HG03457 (cell line): Measurements from ENCODE around the gene YEATS2.
"Not testable (repeated sequence)": the region's sequence is repeated elsewhere in the genome, so short reads cannot be mapped to it uniquely, and the experiment has no call there.

Experiments used
- ATAC-seq: cut with Tn5 transposase; IDR thresholded peaks from one replicate; pipeline ENCODE4 v1.9.1; 2021; ENCODE audit warnings: moderate number of reproducible peaks; ENCODE audit not compliant: unreplicated experiment

Gene YEATS2

DNA sequence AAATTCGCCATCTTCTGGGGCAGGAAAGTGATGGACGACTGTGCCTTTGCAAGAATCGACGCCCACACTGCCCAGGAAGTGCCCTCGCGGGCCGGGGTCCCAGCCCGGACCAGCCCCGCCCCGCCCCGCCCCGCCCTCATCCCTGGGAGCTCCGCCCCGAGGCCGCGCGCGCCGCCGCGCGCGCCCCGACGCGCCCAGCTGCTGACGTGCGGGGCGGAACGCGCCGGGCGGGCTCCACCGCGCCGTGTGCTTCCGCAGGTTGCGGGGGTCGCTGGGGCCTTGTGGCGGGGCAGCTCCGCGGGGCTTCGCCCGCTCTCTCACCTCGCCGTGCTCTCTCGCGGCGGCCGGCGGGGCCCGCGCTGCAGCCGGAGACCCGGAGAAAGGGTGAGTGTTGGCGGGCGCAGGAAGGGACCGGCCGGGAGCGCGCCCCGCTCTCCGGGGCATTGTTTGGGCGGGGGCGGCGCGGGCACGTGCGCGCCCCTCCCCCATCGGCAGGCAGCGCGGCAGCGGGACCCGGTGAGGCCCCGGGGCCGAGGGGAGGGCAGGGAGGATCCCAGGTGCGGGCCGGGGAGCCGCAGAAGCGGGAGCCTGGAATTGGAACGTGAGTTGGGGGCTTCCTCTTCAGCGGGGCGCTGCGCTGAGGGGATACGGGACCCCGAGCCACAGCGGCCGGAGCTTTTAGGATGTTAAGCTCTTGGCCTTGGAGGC is at the start of gene YEATS2:
Gene YEATS2, plus strand, starts transcription at position 188 of the 708 bp plus-strand sequence. CDS start 17,366 bp downstream, outside the sequence.
- ATAC-seq, result peak; percentile 82

DNA sequence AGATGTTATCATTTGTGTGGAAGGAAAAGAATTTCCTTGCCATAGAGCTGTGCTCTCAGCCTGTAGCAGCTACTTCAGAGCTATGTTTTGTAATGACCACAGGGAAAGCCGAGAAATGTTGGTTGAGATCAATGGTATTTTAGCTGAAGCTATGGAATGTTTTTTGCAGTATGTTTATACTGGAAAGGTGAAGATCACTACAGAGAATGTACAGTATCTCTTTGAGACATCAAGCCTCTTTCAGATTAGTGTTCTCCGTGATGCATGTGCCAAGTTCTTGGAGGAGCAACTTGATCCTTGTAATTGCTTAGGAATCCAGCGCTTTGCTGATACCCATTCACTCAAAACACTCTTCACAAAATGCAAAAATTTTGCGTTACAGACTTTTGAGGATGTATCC is 47.0 kb upstream of the YEATS2 start:
- no peak for ATAC-seq

GRCh38 chr3:183653209-183654064 is 44.2 kb upstream of the YEATS2 start:
- no peak for ATAC-seq

GRCh38 chr3:183654727-183655126 is 42.9 kb upstream of the YEATS2 start:
- no peak for ATAC-seq

GRCh38 chr3:183662099-183662498 is 35.5 kb upstream of the YEATS2 start:
- no peak for ATAC-seq

DNA sequence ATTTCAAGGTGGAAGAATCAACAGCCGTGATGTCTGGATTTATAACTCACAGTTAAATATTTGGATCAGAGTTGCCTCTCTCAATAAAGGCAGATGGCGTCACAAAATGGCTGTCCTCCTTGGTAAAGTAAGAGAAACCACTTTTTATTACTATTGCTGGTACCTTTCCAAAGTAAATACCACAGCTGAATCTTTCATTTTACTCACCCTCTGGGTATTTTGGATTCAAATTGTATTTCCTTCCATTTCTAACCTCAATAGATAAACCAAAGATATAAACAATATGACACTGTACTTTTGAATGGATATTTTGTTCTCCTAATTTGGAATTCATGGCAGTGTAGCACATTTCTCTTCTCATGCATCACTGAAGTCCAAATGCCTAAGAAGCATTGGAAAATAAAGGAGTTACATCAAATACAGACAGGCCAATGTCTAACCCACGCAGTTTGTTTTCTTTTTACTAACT is 32.6 kb upstream of the YEATS2 start:
- ATAC-seq, result no peak

DNA sequence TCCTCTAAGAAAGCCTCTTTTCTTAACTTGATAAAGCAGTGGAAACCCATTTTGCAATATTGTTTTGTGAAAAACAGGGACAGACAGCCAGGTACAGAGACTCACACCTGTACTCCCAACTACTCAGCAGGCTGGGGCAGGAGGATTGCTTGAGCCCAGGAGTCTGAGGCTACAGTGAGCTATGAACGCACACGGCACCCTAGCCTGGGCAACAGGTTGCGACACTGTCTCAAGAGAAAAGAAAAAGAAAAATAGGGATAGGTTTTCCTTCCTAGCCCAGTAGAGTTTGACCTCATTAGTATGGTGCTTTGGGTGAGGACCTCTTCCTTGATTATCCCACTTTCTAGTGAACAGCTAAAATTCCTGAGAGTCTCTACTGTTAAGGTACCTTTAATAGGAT is 17.5 kb upstream of the YEATS2 start:
- no peak for ATAC-seq

DNA sequence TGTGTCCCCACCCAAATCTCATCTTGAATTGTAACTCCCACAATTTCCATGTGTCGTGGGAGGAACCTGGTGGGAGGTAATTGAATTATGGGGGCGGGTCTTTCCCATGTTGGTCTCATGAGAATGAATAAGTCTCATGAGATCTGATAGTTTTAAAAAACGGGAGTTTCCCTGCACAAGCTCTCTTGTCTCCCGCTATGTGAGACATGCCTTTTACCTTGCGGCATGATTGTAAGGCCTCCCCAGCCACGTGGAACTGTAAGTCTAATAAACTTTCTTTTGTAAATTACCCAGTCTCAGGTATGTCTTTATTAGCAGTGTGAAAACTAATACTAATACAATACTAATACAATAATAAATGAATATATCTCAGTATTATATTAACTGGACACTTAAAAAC is 9.9 kb upstream of the YEATS2 start:
- no peak for ATAC-seq

DNA sequence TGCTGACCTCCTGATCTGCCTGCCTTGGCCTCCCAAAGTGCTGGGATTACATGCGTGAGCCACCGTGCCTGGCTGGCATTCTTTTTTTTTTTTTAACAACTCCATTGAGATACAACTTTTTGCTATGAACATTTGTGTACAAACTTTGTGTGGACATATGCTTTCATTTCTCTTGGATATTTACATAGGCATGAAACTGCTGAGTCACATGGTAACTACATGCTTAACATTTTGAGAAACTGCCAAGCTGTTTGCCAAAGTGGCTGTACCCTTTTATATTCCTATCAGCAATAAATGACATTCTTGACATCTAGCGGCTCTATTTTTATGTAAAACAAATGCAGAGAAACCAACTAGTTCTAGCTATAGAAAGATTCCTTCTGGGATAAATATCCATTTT is 8.7 kb upstream of the YEATS2 start:
- ATAC-seq, result no peak

DNA sequence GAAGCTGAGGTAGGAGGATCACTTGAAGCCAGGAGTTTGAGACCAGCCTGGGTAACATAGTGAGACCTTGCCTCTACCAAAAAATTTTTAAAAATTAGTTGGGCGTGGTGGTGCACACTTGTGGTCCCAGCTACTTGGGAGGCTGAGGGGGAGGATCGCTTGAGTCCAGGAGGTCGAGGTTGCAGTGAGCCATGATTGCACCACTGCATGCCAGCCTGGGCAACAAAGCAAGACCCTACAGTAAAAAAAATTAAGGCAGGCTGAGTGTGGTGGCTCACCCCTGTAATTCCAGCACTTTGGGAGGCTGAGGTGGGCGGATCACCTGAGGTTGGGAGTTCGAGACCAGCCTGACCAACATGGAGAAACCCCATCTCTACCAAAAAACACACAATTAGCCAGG is 8.0 kb upstream of the YEATS2 start:
- ATAC-seq, result not testable (repeated sequence)

DNA sequence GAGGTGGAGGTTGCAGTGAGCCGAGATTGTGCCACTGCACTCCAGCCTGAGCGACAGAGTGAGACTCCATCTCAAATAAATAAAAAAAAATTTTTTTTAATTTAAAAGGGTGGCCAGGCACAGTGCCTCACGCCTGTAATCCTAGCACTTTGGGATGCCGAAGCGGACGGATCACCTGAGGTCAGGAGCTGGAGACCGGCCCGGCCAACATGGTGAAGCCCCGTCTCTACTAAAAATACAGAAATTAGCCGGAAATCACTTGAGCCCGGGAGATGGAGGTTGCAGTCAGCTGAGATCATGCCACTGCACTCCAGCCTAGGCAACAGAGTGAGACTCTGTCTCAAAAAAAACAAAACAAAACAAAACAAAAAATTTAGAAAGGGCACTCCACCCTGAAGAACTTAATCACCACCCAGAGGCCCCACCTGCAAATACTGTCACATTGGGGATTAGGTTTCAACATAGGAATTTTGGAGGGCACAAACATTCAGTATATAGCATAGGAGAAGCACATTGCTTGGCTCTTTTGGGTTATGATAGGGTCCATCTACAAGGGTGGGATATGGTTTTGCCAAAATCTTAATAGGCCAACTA is 7.1 kb upstream of the YEATS2 start:
- no peak for ATAC-seq

- no peak for ATAC-seq
Observed at GRCh38 chr3:183692436-183692835, 5.2 kb upstream of the YEATS2 start.

DNA sequence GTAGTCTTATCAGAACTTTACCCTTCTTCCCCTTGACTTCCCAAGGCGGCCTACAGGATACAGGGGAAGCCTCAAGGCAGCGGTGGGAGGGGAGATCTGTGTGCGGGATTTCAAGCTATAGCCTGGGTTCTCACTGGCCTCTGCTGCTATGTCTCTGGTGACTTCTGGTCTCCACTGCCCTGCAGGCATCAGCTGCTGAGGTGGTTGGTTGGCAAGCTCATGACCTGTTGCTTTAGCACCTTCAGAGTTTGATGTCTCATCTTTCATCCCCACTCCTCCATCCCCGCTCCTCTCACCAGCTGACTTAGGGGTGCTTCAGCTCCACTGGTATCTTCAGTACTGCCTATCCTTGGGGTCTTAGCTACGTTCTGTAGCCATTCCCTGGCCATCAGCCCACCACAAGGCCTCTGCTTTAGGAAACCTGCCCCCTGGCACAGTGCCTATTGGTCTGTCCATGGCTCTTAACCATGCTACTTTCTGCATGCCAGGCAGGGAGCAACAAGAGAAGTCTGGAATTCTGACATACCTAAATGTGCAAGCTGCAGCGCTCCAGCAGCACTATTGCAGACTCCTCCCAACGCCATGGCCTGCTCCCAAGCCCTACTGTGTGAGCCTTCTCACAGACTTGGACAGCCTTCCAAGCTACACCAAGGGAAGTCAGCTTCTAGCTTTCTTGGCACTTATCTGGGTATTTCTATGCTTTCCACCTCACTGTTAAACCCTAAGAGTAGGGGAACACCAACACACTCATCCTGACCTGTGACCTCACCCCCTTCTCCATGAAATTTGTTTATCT is 1.8 kb upstream of the YEATS2 start:
- no peak for ATAC-seq

- ATAC-seq, result no peak
Observed at GRCh38 chr3:183697123-183697609, 431 bp upstream of the YEATS2 start.

GRCh38 chr3:183698318-183698751 is 738 bp downstream of the YEATS2 start:
- ATAC-seq, result peak; percentile 17

DNA sequence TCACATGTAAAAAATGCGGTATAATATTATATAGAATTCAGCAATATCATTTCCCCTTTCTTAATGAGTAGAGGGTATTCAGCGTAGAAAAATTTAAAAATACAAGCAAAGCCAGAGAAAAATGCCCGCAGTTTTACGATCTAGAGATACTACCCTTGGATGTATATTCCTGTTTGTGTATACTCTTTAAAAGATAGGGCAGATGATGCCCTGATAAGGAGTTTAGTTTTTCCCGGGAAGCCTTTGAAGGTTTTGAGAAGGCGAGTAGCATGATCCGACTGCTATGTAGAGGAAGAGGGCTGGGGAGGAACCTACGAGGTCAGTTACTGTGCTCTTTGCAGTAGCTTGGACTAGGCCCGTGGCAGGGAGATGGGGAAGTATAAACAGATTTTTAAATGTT is 1.2 kb downstream of the YEATS2 start:
- no peak for ATAC-seq

GRCh38 chr3:183699238-183699947 is 1.8 kb downstream of the YEATS2 start:
- ATAC-seq, result no peak

DNA sequence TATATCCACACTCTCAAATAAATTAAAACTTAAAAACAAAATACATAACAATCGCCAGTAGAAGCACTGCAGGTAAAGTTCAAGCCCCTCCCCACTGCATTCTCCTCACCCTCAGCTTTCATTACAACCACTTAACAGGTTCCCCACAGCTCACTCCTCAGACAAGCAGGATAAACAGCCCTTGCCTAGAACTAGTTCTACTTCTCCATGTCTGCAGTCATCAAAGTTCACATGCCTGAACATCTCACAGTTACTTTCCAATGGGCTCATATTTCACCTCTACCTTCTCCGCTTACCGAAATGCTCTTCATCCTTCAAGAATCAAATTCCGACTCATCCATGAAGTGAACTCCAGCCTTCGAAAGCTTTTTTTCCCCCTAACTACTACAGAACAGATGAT is 4.1 kb downstream of the YEATS2 start:
- ATAC-seq, result no peak

GRCh38 chr3:183703892-183704291 is 6.3 kb downstream of the YEATS2 start:
- ATAC-seq, result not testable (repeated sequence)

DNA sequence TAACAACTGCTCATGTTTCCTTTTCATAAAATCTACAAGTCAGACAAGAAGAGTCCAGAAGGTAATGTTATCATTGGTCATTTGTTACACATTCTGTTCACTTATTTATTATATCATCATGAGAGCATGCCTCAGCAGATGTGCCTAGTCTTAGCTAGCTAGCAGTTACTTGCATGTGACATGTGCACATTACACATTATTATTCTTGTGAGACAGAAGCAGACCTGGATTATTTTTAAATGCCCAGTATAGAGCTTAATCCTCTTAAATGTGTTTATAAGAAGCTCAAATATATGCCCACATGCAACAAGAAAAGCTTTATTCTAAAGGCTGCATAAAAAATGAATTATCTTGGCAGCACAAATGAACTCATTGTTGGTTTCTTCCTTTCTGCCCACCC is 12.6 kb downstream of the YEATS2 start:
- no peak for ATAC-seq
